Measurements from ENCODE around the gene GREB1.

GREB1 gene

DNA sequence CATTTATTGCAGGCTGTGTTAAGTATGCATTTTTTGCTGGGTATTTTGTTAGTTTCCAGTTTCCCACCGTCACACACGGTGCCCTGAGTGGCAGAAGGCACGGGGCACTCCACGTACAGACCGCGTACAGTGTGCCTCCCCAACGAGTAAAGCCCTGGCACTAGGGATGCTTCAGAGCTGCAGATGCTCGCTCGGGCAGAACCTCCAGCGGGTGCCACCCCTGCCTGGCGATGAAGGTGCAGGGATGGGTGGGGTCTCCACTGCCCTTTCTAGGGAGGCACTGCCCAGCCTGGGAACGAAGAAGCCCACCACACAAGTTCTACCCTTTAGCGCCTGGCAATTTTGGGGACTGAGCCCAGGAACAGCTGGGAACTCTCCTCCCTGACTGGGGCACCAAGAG, 4.1 kb downstream of the GREB1 start:
- Mint-ChIP-seq H3K4me3 (no peak overlapping the region), H3K4me1 (ENCODE audit: low read depth in 2 of 2) (no peaks in the 10 kb centered on the region), H3K27me3 (peaks cover 43 to 68% of the 10 kb centered on the region in 2 donors), H3K27ac (no peak overlapping the region), H3K9me3 (no peaks in the 10 kb centered on the region), H3K36me3 (ENCODE audit: insufficient read depth) (no peaks in the 10 kb centered on the region)
- DNase-seq (no peak), ATAC-seq (replicated peaks) (no peak)

GRCh38 chr2:11539317-11540147, 5.7 kb downstream of the GREB1 start:
- H3K27me3 Mint-ChIP-seq = peaks cover 46 to 71% of the 10 kb centered on the region in 2 donors

GRCh38 chr2:11540148-11540995, 6.5 kb downstream of the GREB1 start:
- Mint-ChIP-seq H3K4me1 (ENCODE audit: low read depth in 2 of 2) (no peaks in the 10 kb centered on the region), H3K27ac (no peak overlapping the region), H3K27me3 (peaks cover 46 to 63% of the 10 kb centered on the region in 2 donors), H3K36me3 (ENCODE audit: insufficient read depth) (no peaks in the 10 kb centered on the region), H3K4me3 (no peak overlapping the region), H3K9me3 (no peaks in the 10 kb centered on the region)
- DNase-seq (no peak), ATAC-seq (replicated peaks) (no peak)

More at GRCh38 chr2:11539317-11540147, 5.7 kb downstream of the GREB1 start:
- ATAC-seq (replicated peaks) (no peak), DNase-seq (no peak)
- Mint-ChIP-seq H3K4me1 (ENCODE audit: low read depth in 2 of 2) (no peaks in the 10 kb centered on the region), H3K36me3 (ENCODE audit: insufficient read depth) (no peaks in the 10 kb centered on the region), H3K9me3 (no peaks in the 10 kb centered on the region), H3K27ac (no peak overlapping the region), H3K4me3 (no peak overlapping the region)

GRCh38 chr2:11540996-11541692, 7.3 kb downstream of the GREB1 start:
- H3K4me1 Mint-ChIP-seq (ENCODE audit: low read depth in 2 of 2) = no peaks in the 10 kb centered on the region

DNA sequence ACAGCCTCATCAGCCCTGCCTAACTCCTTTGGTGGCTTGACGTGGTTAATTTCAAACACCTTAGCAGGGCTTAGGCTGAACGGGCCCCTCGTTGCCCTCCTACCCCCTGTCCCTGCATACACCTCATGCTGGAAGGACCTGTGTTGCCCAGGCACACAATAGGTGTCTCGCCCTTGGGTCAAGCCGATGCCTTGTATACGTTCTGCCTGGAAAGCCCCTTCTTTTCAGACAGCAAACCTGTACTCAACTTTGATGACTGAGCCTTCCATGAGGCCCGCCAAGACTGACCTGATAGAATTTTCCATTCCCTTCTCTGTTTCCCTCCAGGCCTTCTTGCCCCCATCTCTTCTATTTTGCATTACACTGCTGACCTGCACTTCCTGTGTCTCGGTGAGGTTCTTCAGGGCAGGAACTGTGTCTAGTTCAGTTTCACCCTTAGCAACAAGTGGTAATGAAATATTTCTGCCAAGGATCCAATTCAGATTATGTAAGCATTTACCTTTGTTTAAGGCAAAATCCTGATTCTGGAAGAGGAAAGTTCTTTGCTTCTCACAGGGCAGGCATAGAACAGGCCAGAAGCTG, 7.9 kb downstream of the GREB1 start:
- no peaks in the 10 kb centered on the region for H3K36me3 Mint-ChIP-seq (ENCODE audit: insufficient read depth)
- no peaks in the 10 kb centered on the region for H3K4me1 Mint-ChIP-seq (ENCODE audit: low read depth in 2 of 2)
- no peak overlapping the region for H3K27ac Mint-ChIP-seq
- H3K9me3 Mint-ChIP-seq = no peaks in the 10 kb centered on the region
- H3K4me3 Mint-ChIP-seq = no peak overlapping the region
- DNase-seq = no peak
- peaks cover 39 to 53% of the 10 kb centered on the region in 2 donors for H3K27me3 Mint-ChIP-seq
- ATAC-seq (replicated peaks) = no peak

More at GRCh38 chr2:11540996-11541692, 7.3 kb downstream of the GREB1 start:
- no peaks in the 10 kb centered on the region for H3K9me3 Mint-ChIP-seq
- DNase-seq (no peak), ATAC-seq (replicated peaks) (no peak)
- no peak overlapping the region for H3K4me3 Mint-ChIP-seq
- no peaks in the 10 kb centered on the region for H3K36me3 Mint-ChIP-seq (ENCODE audit: insufficient read depth)
- H3K27me3 Mint-ChIP-seq = peaks cover 41 to 56% of the 10 kb centered on the region in 2 donors
- H3K27ac Mint-ChIP-seq = no peak overlapping the region

- no peaks in the 10 kb centered on the region for H3K36me3 Mint-ChIP-seq (ENCODE audit: insufficient read depth)
- no peaks in the 10 kb centered on the region for H3K9me3 Mint-ChIP-seq
- no peak overlapping the region for H3K4me3 Mint-ChIP-seq
- H3K4me1 Mint-ChIP-seq (ENCODE audit: low read depth in 2 of 2) = no peaks in the 10 kb centered on the region
- DNase-seq = no peak
- no peak overlapping the region for H3K27ac Mint-ChIP-seq
- peaks cover 39 to 53% of the 10 kb centered on the region in 2 donors for H3K27me3 Mint-ChIP-seq
- no peak for ATAC-seq (replicated peaks)
These were observed 8.5 kb downstream of the GREB1 start for GRCh38 chr2:11542275-11542819.

GRCh38 chr2:11543337-11544216, 9.7 kb downstream of the GREB1 start:
- no peak for ATAC-seq (replicated peaks)
- H3K27ac Mint-ChIP-seq = no peak overlapping the region
- no peak for DNase-seq
- no peaks in the 10 kb centered on the region for H3K9me3 Mint-ChIP-seq
- no peaks in the 10 kb centered on the region for H3K4me1 Mint-ChIP-seq (ENCODE audit: low read depth in 2 of 2)
- peaks cover 45 to 60% of the 10 kb centered on the region in 2 donors for H3K27me3 Mint-ChIP-seq
- H3K4me3 Mint-ChIP-seq = no peak overlapping the region
- H3K36me3 Mint-ChIP-seq (ENCODE audit: insufficient read depth) = no peaks in the 10 kb centered on the region

DNA sequence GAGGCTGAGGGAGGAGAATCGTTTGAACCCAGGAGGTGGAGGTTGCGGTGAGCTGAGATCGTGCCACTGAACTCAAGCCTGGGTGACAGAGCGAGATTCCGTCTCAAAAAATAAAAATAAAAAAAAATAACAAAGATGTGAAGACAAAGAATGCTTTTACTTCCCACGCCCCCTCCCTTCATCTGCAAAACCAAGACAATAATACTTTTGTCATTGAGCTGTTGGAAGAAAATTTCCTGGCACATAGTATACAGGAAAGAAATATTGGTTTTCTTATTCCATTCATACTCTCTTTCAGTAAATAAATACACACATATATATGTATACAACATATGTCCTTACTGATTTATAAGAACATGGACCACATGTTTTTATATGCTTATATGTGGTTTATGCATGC, 12.2 kb downstream of the GREB1 start:
- Mint-ChIP-seq H3K27ac (no peak overlapping the region), H3K4me1 (ENCODE audit: low read depth in 2 of 2) (no peaks in the 10 kb centered on the region), H3K27me3 (peaks cover 40 to 61% of the 10 kb centered on the region in 2 donors), H3K36me3 (ENCODE audit: insufficient read depth) (no peaks in the 10 kb centered on the region), H3K4me3 (no peak overlapping the region), H3K9me3 (no peaks in the 10 kb centered on the region)
- ATAC-seq (replicated peaks) (no peak), DNase-seq (no peak)

DNA sequence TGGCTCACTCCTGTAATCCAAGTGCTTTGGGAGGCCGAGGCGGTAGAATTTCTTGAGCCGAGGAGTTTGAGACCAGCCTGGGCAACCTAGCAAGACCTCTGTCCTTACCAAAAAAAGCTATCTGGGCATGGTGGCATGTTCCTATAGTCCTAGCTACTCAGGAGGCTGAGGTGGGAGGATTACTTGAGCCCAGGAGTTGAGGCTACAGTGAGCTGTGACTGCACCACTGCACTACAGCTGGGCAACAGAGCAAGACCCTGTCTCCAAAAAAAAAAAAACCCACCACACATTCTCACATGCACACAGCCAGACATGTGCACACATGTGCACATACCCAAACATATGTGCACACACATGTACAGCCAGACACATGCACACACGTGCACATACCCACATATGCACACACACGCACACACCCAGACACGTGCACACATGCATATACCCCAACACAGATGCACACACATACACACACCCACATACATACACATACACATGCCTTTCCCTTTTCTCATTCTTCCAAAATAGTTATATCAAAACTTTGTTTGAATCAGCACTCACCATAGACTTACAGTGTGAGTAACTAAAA, 14.2 kb downstream of the GREB1 start:
- Mint-ChIP-seq H3K27ac (no peak overlapping the region), H3K4me1 (ENCODE audit: low read depth in 2 of 2) (no peaks in the 10 kb centered on the region), H3K27me3 (peaks cover 29 to 56% of the 10 kb centered on the region in 2 donors), H3K9me3 (no peaks in the 10 kb centered on the region), H3K36me3 (ENCODE audit: insufficient read depth) (no peaks in the 10 kb centered on the region), H3K4me3 (no peak overlapping the region)
- no peak for DNase-seq
- no peak for ATAC-seq (replicated peaks)

DNA sequence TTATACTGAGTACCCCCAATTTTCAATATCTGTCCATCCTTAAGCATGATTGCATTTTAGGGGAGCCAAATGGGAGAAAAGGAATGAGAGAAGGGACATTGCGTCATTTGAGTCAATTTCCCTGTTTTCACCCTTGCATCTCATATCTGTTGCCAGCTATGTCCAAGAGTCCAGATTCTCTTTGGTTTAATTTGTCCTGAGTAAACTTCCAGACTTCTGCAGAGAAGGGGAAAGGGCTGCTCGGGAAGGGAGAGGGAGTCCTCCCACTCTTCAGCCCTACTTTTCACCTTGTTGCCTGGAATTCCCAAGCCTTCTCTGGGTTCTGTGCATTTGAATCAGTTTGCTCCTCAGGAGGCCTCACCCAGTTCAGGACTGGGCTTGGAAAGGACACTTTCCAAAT, 16.5 kb downstream of the GREB1 start:
- Mint-ChIP-seq H3K9me3 (no peaks in the 10 kb centered on the region), H3K4me3 (no peak overlapping the region), H3K27me3 (peaks cover 40 to 67% of the 10 kb centered on the region in 2 donors), H3K4me1 (ENCODE audit: low read depth in 2 of 2) (peaks cover 3 to 5% of the 10 kb centered on the region in 2 donors), H3K27ac (no peak overlapping the region), H3K36me3 (ENCODE audit: insufficient read depth) (no peaks in the 10 kb centered on the region)
- ATAC-seq (replicated peaks) = no peak
- DNase-seq = no peak

DNA sequence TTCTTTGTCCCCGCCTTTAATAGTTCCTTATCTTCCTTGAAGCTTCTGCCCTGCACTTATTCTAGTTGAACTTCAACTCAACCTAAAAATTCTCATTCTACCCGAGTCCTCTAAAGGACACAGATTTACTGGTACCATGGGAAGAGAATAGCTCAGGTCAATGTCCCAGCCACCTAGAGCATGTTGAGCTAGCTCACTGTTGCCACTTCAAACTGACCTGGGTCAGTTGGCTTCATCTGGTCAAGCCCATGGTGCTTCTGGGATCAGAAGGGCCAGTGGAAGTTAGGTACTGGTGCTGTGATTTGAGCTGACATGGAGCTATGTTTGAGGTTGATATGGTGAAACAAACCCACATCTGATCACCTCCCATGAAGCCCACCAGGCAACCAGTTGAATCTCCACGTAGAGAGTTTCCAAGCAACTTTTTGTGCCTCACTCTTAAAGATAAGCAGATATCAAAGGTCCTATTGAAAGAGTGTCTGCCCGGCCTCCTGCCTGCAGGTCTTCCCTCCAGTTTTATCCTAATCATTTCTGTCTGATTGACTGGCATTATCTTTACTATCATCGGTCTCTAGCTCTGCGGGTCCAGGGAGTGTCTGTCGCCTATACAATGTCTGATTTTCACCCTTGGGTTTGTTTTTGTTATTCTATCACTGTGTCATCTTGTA, 17.2 kb downstream of the GREB1 start:
- no peak for ATAC-seq (replicated peaks)
- H3K4me3 Mint-ChIP-seq = no peak overlapping the region
- H3K27me3 Mint-ChIP-seq = peaks cover 47 to 74% of the 10 kb centered on the region in 2 donors

More for the DNA sequence above, 17.2 kb downstream of the GREB1 start:
- peaks cover 3 to 5% of the 10 kb centered on the region in 2 donors for H3K4me1 Mint-ChIP-seq (ENCODE audit: low read depth in 2 of 2)
- no peak for DNase-seq
- H3K36me3 Mint-ChIP-seq (ENCODE audit: insufficient read depth) = no peaks in the 10 kb centered on the region
- H3K27ac Mint-ChIP-seq = no peak overlapping the region
- no peaks in the 10 kb centered on the region for H3K9me3 Mint-ChIP-seq

Data from effector memory CD8-positive, alpha-beta T cell (primary cell).